ENCODE data around the gene AP1G1.

AP1G1 gene

GRCh38 chr16:71708696-71709095, 99.9 kb downstream of the AP1G1 start:
- TF ChIP-seq CTCF (IDR thresholded peaks at IDR 0.05; ENCODE audit: insufficient read depth, low read length, poor library complexity, severe bottlenecking) (no peak), EZH2phosphoT487 (conservative IDR thresholded peaks at IDR 0.05; ENCODE audit: low read length) (no peak)
- Histone ChIP-seq H4K20me1 (ENCODE audit: low read depth, low read length) (no peaks in the 10 kb centered on the region), H3K27ac (ENCODE audit: low read depth, low read length) (no peak overlapping the region), H3K4me3 (ENCODE audit: insufficient read depth, low read length, poor library complexity, severe bottlenecking) (no peak overlapping the region), H3K27me3 (ENCODE audit: low read length) (no peaks in the 10 kb centered on the region), H3K9ac (ENCODE audit: low read length) (no peak overlapping the region), H3K79me2 (ENCODE audit: insufficient read depth, low read length) (no peaks in the 10 kb centered on the region), H3K9me2 (replicated peaks; ENCODE audit: insufficient read depth, low read length) (no peaks in the 10 kb centered on the region), H3K9me3 (ENCODE audit: insufficient read depth, low read length) (no peaks in the 10 kb centered on the region), H3F3A (ENCODE audit: insufficient read depth) (peaks cover 10% of the 10 kb centered on the region; the same call in 1 of the 2 replicates), H2AFZ (ENCODE audit: low read depth, low read length, severe bottlenecking) (no peak overlapping the region), H3K36me3 (ENCODE audit: low read length) (no peaks in the 10 kb centered on the region), H3K4me2 (ENCODE audit: low read depth, low read length, poor library complexity, severe bottlenecking) (no peak overlapping the region)

- H3K4me3 ChIP-seq (ENCODE audit: insufficient read depth, low read length, poor library complexity, severe bottlenecking) = no peak overlapping the region
- no peak overlapping the region for H3K27ac ChIP-seq (ENCODE audit: low read depth, low read length)
- H4K20me1 ChIP-seq (ENCODE audit: low read depth, low read length) = no peaks in the 10 kb centered on the region
- no peaks in the 10 kb centered on the region for H3K79me2 ChIP-seq (ENCODE audit: insufficient read depth, low read length)
- no peak overlapping the region for H3K9ac ChIP-seq (ENCODE audit: low read length)
- TF ChIP-seq EZH2phosphoT487 (conservative IDR thresholded peaks at IDR 0.05; ENCODE audit: low read length) (no peak), CTCF (IDR thresholded peaks at IDR 0.05; ENCODE audit: insufficient read depth, low read length, poor library complexity, severe bottlenecking) (no peak)
- no peaks in the 10 kb centered on the region for H3K9me3 ChIP-seq (ENCODE audit: insufficient read depth, low read length)
- H3F3A ChIP-seq (ENCODE audit: insufficient read depth) = peaks cover 7% of the 10 kb centered on the region; the same call in 1 of the 2 replicates
- H3K9me2 ChIP-seq (replicated peaks; ENCODE audit: insufficient read depth, low read length) = no peaks in the 10 kb centered on the region
- no peaks in the 10 kb centered on the region for H3K27me3 ChIP-seq (ENCODE audit: low read length)
- H3K4me2 ChIP-seq (ENCODE audit: low read depth, low read length, poor library complexity, severe bottlenecking) = no peak overlapping the region
- H3K36me3 ChIP-seq (ENCODE audit: low read length) = no peaks in the 10 kb centered on the region
- H2AFZ ChIP-seq (ENCODE audit: low read depth, low read length, severe bottlenecking) = no peak overlapping the region
Observed at GRCh38 chr16:71707199-71707598, 101.4 kb downstream of the AP1G1 start.

GRCh38 chr16:71706046-71706445, 102.6 kb downstream of the AP1G1 start:
- H2AFZ ChIP-seq (ENCODE audit: low read depth, low read length, severe bottlenecking) = no peak overlapping the region

More at GRCh38 chr16:71706046-71706445, 102.6 kb downstream of the AP1G1 start:
- H3K9ac ChIP-seq (ENCODE audit: low read length) = no peak overlapping the region
- no peaks in the 10 kb centered on the region for H3K27me3 ChIP-seq (ENCODE audit: low read length)
- no peaks in the 10 kb centered on the region for H3K9me2 ChIP-seq (replicated peaks; ENCODE audit: insufficient read depth, low read length)
- H3K4me2 ChIP-seq (ENCODE audit: low read depth, low read length, poor library complexity, severe bottlenecking) = no peak overlapping the region
- H3K4me3 ChIP-seq (ENCODE audit: insufficient read depth, low read length, poor library complexity, severe bottlenecking) = no peak overlapping the region
- H3K36me3 ChIP-seq (ENCODE audit: low read length) = no peaks in the 10 kb centered on the region
- H3K27ac ChIP-seq (ENCODE audit: low read depth, low read length) = no peak overlapping the region
- no peaks in the 10 kb centered on the region for H3K79me2 ChIP-seq (ENCODE audit: insufficient read depth, low read length)
- TF ChIP-seq EZH2phosphoT487 (conservative IDR thresholded peaks at IDR 0.05; ENCODE audit: low read length) (no peak), CTCF (IDR thresholded peaks at IDR 0.05; ENCODE audit: insufficient read depth, low read length, poor library complexity, severe bottlenecking) (no peak)
- peaks cover 7% of the 10 kb centered on the region; the same call in 1 of the 2 replicates for H3F3A ChIP-seq (ENCODE audit: insufficient read depth)
- no peaks in the 10 kb centered on the region for H4K20me1 ChIP-seq (ENCODE audit: low read depth, low read length)
- no peaks in the 10 kb centered on the region for H3K9me3 ChIP-seq (ENCODE audit: insufficient read depth, low read length)

Data from SU-DHL-6 (cell line).